Left ventricle myocardium superior (tissue), 1 donor: Measurements from ENCODE around the gene PLEKHM1. TPM values are rescaled to one million over a fixed set of nuclear protein-coding genes. Genes with fewer than 3 reads are reported as not detected.

Experiments
- ATAC-seq: fragments of 200-7000 bp; cut with Tn5 transposase; one replicate; pipeline ENCODE4 v1.9.1; 2020; ENCODE audit warnings: mild to moderate bottlenecking, moderate library complexity
- DNase-seq: peaks from one replicate; pipeline ENCODE4 v3.0.0-alpha.2; 2020
- intact Hi-C: fragments of 100-400 bp; cut with micrococcal nuclease; formaldehyde crosslinking; loops from one replicate; pipeline ENCODE4 v1.11.0; 2022
- total RNA-seq: library from RNA; stranded (reverse); fragmentation: NEBNext Ultra II Directional; extraction: Animal tissue kit (Norgen Biotek cat#: 25700); gene quantifications from one replicate; pipeline ENCODE4 v1.2.1, GENCODE V29; 2021
- donor health status: DM: no; HTN: yes; CAD: no; lungs with severe emphysema.

PLEKHM1 gene
- total RNA-seq, 1 donor from 2014 or later, result 28.0 TPM

DNA sequence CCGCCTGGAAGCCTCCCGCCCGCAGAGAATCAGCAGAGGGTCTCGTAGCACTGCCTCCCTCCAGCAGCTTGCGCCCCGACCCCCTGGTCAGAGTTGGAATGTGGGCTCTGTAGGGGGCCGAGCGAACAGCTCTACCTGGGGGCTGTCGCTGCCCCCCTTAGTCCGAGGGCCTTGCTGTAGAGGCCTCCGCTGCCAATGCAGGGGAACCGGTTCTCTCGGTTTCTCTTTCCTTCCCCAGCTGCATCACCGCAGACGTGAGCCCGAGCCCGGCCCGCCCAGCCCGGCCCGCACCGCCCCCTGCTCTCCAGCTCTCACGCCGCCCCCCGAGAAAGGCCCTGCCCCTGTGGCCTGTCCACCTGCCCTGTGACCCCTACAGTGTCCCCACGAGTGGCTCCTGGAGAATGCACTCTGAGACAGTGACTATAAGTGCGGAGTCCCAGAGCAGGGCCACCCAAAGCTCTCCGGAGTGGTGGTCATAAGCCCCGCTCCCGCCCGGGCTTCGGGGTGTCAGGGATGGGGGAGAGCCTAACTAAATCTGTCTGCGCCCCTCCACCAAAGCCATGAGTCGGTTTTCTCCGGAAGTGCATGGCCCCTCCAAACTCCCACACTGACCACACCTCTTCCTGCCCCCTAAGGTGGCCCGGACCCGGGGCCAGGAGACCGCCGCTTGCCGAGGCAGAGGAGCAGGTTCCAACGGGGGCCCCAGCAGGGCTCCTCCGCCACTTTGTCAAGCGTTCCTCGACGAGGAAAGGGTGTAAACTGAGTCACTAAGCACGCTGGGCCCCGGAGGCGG lies 59.6 kb downstream of the PLEKHM1 start:
- intact Hi-C loops, result no loop called here
- no peak for DNase-seq
- no peak for ATAC-seq

DNA sequence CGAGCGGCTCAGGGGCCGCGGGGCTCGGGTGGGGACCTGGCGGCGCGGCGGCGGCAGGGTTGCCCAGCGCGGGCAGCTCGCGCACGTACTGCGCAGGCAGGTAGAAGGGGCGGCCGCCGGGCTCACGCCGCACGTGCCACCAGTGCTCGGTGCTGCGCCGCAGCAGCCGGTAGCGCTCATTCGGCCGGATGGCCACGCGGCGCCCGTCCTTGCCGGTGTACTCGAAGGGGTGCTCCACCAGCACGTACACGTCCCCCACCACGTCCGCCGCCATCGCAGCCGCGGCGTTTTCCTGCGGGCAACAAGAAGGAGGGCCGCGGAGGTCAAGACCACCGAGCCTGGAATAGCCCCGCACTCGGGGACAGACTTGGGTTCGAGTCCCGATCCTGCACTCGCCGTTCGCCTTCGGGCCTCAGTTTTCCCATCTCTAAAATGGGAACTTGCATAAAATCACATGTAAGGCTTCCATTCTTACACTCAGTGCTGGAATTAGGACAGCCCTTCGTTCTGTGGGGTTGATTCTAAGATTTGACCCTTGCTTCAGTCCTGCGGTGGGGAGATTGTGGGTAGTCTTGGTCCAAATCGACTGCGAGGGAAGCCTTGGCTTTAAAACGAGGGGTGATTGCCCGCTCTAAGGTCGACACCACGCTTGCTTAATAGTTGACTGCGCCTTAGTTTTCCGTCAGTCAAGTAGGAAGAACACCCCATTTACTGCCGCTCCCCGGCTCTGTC lies 60.3 kb downstream of the PLEKHM1 start:
- DNase-seq (no peak), ATAC-seq (no peak)
- intact Hi-C loops, result no loop called here

GRCh38 chr17:45429339-45430005 lies 61.0 kb downstream of the PLEKHM1 start:
- intact Hi-C loops, result no loop called here
- ATAC-seq, result no peak
- DNase-seq, result no peak

GRCh38 chr17:45428931-45429338 lies 61.6 kb downstream of the PLEKHM1 start:
- DNase-seq, result no peak
- ATAC-seq, result no peak
- intact Hi-C loops, result no loop called here

- DNase-seq (peak; percentile 87), ATAC-seq (peak; percentile 57)
- intact Hi-C loops, result no loop called here
Observed at GRCh38 chr17:45428050-45428617, 62.4 kb downstream of the PLEKHM1 start.

- intact Hi-C loops, result no loop called here
- DNase-seq (no peak), ATAC-seq (no peak)
Observed at GRCh38 chr17:45427181-45427835, 63.2 kb downstream of the PLEKHM1 start.

DNA sequence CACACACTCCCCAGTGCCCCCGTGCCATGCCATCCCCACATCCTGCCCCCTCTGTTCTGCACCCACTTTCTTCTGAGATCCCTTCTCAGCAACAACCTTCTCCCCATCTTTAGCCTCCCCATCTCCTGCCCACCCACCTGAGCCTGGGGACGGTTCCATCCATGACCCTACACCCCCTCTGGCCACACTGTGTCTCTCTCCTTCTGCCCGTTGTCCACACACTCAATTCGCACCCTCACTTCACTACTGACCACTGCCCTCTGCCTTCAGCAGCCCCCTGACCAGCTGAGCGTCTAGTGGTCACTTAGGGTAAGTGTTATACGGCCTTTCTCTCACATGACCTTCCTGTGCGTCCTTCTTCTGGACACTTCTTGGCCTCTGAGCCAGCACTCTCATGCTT lies 64.0 kb downstream of the PLEKHM1 start:
- intact Hi-C loops, result no loop called here
- ATAC-seq, result no peak
- no peak for DNase-seq

DNA sequence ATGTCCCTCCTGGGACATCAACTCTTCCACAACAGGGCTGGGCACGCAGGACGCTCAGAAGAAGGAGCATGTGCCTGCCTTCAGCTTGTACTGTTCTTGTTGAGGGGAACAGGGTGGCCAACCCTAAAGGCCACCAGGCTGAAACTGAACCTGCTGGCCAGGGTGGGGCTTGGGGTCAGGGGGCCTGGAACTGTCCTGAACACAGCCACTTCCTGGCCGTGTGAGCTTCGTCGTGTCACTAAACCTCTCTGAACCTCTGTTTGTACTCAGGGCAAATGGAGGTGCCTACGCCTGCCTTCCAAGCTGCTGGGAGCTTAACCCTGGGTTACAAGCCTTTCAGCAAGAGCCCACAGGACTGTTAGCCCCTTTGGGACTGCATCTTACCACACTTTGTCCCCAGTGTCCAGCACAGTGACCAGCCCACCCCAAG lies 64.5 kb downstream of the PLEKHM1 start:
- intact Hi-C loops, result no loop called here
- no peak for DNase-seq
- no peak for ATAC-seq

GRCh38 chr17:45425125-45425983 lies 65.2 kb downstream of the PLEKHM1 start:
- DNase-seq (peak; percentile 80), ATAC-seq (peak; percentile 76)
- intact Hi-C loops, result no loop called here

DNA sequence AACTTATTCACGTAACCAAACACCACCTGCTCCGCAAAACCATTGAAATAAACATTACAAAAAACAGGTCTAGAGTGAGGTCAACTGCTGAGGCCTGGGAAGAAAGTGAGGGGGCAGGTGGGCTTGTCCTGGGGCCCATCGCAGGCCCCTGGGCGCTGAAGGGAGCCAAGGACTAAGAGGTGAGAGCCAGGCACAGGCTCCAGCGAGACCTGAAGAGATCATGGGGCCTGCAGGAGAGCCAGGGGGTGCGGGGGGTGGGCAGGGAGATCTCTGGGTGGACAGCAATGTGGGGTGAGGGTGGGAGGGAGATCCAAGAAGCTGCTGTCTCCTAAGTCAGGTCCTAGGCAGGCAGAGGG lies 65.8 kb downstream of the PLEKHM1 start:
- peak; percentile 5 for ATAC-seq
- intact Hi-C loops, result no loop called here
- peak; percentile 27 for DNase-seq

GRCh38 chr17:45423975-45424335 lies 66.6 kb downstream of the PLEKHM1 start:
- DNase-seq (no peak), ATAC-seq (no peak)
- intact Hi-C loops, result no loop called here

GRCh38 chr17:45423304-45423974 lies 67.1 kb downstream of the PLEKHM1 start:
- no peak for DNase-seq

GRCh38 chr17:45414990-45415881 lies 75.3 kb downstream of the PLEKHM1 start:
- DNase-seq (peak; percentile 15), ATAC-seq (no peak)
- intact Hi-C loops, result no loop called here

More at GRCh38 chr17:45423304-45423974, 67.1 kb downstream of the PLEKHM1 start:
- no peak for ATAC-seq
- intact Hi-C loops, result no loop called here

- intact Hi-C loops, result no loop called here
- DNase-seq (peak; percentile 66), ATAC-seq (peak; percentile 32)
Observed at GRCh38 chr17:45413498-45413923, 77.0 kb downstream of the PLEKHM1 start.

- DNase-seq (peak; percentile 61), ATAC-seq (peak; percentile 67)
- intact Hi-C loops, result no loop called here
Observed at GRCh38 chr17:45411348-45412105, 79.0 kb downstream of the PLEKHM1 start.
